HG03159 (cell line): ENCODE results near the gene THNSL1.
"Not testable (repeated sequence)": the region's sequence is repeated elsewhere in the genome, so short reads cannot be mapped to it uniquely, and the experiment has no call there.

Experiments used
- ATAC-seq: cut with Tn5 transposase; IDR thresholded peaks from one replicate; pipeline ENCODE4 v1.9.1; 2021; ENCODE audit warnings: mild to moderate bottlenecking, moderate library complexity; ENCODE audit not compliant: unreplicated experiment

The THNSL1 gene

GRCh38 chr10:25016376-25017153 lies at the start of gene THNSL1:
THNSL1 (plus strand) TSS chr10:25016612; CDS start chr10:25023224, 6,612 bp downstream.
- peak; percentile 98 for ATAC-seq

GRCh38 chr10:24966962-24967481 lies 49.4 kb upstream of the THNSL1 start:
- no peak for ATAC-seq

GRCh38 chr10:24968349-24968748 lies 48.1 kb upstream of the THNSL1 start:
- ATAC-seq, result no peak

- ATAC-seq, result not testable (repeated sequence)
Observed at GRCh38 chr10:24968951-24969350, 47.5 kb upstream of the THNSL1 start.

GRCh38 chr10:24969841-24970281 lies 46.6 kb upstream of the THNSL1 start:
- ATAC-seq, result no peak

- ATAC-seq, result no peak
Observed at GRCh38 chr10:24971374-24971773, 45.0 kb upstream of the THNSL1 start.

GRCh38 chr10:24973163-24973562 lies 43.2 kb upstream of the THNSL1 start:
- no peak for ATAC-seq

- ATAC-seq, result no peak
Observed at GRCh38 chr10:24974976-24975375, 41.4 kb upstream of the THNSL1 start.

- no peak for ATAC-seq
Observed at GRCh38 chr10:24979685-24980084, 36.7 kb upstream of the THNSL1 start.

GRCh38 chr10:24981161-24981710 lies 35.2 kb upstream of the THNSL1 start:
- no peak for ATAC-seq

- no peak for ATAC-seq
Observed at GRCh38 chr10:24982319-24983112, 33.9 kb upstream of the THNSL1 start.

GRCh38 chr10:24983130-24983529 lies 33.3 kb upstream of the THNSL1 start:
- no peak for ATAC-seq

- no peak for ATAC-seq
Observed at GRCh38 chr10:24983946-24984345, 32.5 kb upstream of the THNSL1 start.

- no peak for ATAC-seq
Observed at GRCh38 chr10:24984906-24985305, 31.5 kb upstream of the THNSL1 start.

GRCh38 chr10:24988831-24989640 lies 27.4 kb upstream of the THNSL1 start:
- no peak for ATAC-seq

- no peak for ATAC-seq
Observed at GRCh38 chr10:24989867-24990266, 26.5 kb upstream of the THNSL1 start.

- ATAC-seq, result no peak
Observed at GRCh38 chr10:24991298-24991697, 25.1 kb upstream of the THNSL1 start.

GRCh38 chr10:24992512-24993133 lies 23.8 kb upstream of the THNSL1 start:
- ATAC-seq, result no peak

GRCh38 chr10:24993237-24993958 lies 23.0 kb upstream of the THNSL1 start:
- ATAC-seq, result no peak

GRCh38 chr10:24995072-24995471 lies 21.3 kb upstream of the THNSL1 start:
- ATAC-seq, result no peak
